Colonic mucosa (tissue), 4 donors: ENCODE measurements around the gene CLCN2. TPM values are rescaled to one million over a fixed set of nuclear protein-coding genes. Genes with fewer than 3 reads are reported as not detected.

ENCODE experiments used
- DNase-seq: peaks from one replicate; pipeline ENCODE4 v3.0.0-alpha.2; 2020
- H3K27ac ChIP-seq: fragments of 200-600 bp; one replicate; pipeline ENCODE4 v1.8.0; 2021
- H3K27me3 ChIP-seq: fragments of 200-600 bp; one replicate; pipeline ENCODE4 v1.8.0; 2021
- H3K36me3 ChIP-seq: fragments of 200-600 bp; one replicate; pipeline ENCODE4 v1.8.0; 2021
- H3K4me1 ChIP-seq: fragments of 200-600 bp; one replicate; pipeline ENCODE4 v1.8.0; 2021; ENCODE audit warnings: mild to moderate bottlenecking
- H3K4me3 ChIP-seq: fragments of 200-600 bp; one replicate; pipeline ENCODE4 v1.8.0; 2021
- H3K9ac ChIP-seq, 2 donors: one replicate each; pipeline ENCODE4 v1.7.0; 2013; ENCODE audit warnings: control low read depth in 2 of 2, low read depth in 2 of 2, low read length in 2 of 2
- H3K9me3 ChIP-seq: fragments of 200-600 bp; one replicate; pipeline ENCODE4 v1.8.0; 2021
- intact Hi-C: fragments of 100-400 bp; cut with DNase I; formaldehyde crosslinking; loops from one replicate; pipeline ENCODE4 v1.14.1; 2022
- total RNA-seq, 2 donors: library from RNA; stranded (reverse); fragmentation: NEBNext Ultra II Directional in 1 of 2; extraction: Animal tissue kit (Norgen Biotek cat#: 25700) in 1 of 2; gene quantifications; one replicate each; pipeline ENCODE4 v1.2.1, GENCODE V29; 2021
- TF ChIP-seq, protein P1 (sequence below): fragments of 200-600 bp; IDR thresholded peaks from one replicate; pipeline ENCODE4 v1.8.0; 2022; ENCODE audit warnings: antibody characterized with exemption, mild to moderate bottlenecking
- donor health status: healthy.
- donor health status: DM: no; HTN: no; CAD: no.
- donor health status: DM: no; HTN: no; CAD: no.

The CLCN2 gene
- total RNA-seq, 2 donors from 2014 or later: 61.1 to 71.6 TPM

DNA sequence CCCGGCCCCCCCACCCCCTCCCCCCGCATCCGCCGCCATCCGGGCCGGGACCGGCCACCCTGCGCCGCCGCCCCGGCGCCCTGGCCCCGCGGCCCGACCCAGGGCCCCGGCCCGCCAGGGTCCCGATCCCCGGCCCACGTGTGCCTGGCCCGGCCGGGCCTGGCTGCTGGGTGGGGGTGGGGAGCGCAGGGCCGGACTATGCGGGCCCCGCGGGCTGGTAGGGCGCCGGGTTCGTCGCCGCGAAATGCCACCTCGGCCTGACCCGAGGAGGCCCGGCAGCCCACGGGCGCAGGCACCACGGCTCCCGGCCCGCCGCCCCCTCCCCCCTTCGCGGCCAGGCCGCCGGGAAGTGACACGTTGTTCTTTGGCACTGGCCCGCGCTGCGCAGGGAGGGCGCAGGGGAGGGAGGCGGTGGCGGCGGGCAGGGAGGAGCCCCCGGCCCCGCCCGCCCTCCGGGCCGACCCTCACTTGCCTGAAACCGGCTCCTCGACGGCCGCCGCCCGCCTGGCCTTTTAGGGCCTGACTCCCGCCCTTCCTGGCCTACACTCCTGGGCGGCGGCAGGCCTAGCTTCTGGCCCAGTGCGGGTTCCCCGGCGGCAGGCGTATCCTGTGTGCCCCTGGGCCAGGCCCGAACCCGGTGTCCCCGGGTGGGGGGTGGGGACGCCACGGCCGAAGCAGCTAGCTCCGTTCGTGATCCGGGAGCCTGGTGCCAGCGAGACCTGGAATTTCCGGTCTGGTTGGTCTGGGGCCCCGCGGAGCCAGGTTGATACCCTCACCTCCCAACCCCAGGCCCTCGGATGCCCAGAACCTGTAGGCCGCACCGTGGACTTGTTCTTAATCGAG lies 46.5 kb downstream of the CLCN2 start:
- TF ChIP-seq, protein P1, sequence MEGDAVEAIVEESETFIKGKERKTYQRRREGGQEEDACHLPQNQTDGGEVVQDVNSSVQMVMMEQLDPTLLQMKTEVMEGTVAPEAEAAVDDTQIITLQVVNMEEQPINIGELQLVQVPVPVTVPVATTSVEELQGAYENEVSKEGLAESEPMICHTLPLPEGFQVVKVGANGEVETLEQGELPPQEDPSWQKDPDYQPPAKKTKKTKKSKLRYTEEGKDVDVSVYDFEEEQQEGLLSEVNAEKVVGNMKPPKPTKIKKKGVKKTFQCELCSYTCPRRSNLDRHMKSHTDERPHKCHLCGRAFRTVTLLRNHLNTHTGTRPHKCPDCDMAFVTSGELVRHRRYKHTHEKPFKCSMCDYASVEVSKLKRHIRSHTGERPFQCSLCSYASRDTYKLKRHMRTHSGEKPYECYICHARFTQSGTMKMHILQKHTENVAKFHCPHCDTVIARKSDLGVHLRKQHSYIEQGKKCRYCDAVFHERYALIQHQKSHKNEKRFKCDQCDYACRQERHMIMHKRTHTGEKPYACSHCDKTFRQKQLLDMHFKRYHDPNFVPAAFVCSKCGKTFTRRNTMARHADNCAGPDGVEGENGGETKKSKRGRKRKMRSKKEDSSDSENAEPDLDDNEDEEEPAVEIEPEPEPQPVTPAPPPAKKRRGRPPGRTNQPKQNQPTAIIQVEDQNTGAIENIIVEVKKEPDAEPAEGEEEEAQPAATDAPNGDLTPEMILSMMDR: no peak
- peak overlapping the region; percentile 66 for H3K4me3 ChIP-seq
- H3K9me3 ChIP-seq: no peaks in the 10 kb centered on the region
- peak overlapping the region; percentile 96 to 97 for H3K9ac ChIP-seq
- peak overlapping the region; percentile 86 for H3K27ac ChIP-seq
- peak; percentile 79 for DNase-seq
- intact Hi-C loops: no loop called here
- no peaks in the 10 kb centered on the region for H3K36me3 ChIP-seq
- no peaks in the 10 kb centered on the region for H3K27me3 ChIP-seq
- peaks cover 15% of the 10 kb centered on the region for H3K4me1 ChIP-seq

DNA sequence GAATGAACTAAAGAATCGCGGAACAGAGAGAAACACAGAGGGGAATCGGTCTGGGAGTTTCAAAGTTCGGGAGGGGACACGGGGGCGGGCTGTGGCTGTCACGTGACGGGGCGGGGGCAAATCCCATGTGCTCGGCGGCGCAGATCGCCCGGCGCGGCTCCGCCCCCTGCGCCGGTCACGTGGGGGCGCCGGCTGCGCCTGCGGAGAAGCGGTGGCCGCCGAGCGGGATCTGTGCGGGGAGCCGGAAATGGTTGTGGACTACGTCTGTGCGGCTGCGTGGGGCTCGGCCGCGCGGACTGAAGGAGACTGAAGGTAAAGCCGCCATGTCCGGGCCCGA lies 47.1 kb downstream of the CLCN2 start, which contains the start of gene EIF4G1:
Gene EIF4G1, plus strand, starts transcription at position 244 of the 337 bp plus-strand sequence. CDS start 1,191 bp downstream, outside the sequence.
- H3K36me3 ChIP-seq: no peaks in the 10 kb centered on the region
- H3K4me1 ChIP-seq: peaks cover 11% of the 10 kb centered on the region
- TF ChIP-seq, protein P1: no peak
- DNase-seq: peak; percentile 95
- H3K27me3 ChIP-seq: no peaks in the 10 kb centered on the region
- H3K27ac ChIP-seq: peak within 1 kb of the TSS; percentile 86
- peak within 1 kb of the TSS; percentile 66 for H3K4me3 ChIP-seq
- no peaks in the 10 kb centered on the region for H3K9me3 ChIP-seq
- H3K9ac ChIP-seq: peak within 1 kb of the TSS; percentile 96 to 97
- intact Hi-C loops: no loop called here

GRCh38 chr3:184311633-184312032 lies 49.8 kb downstream of the CLCN2 start:
- Histone ChIP-seq H3K9me3 (no peaks in the 10 kb centered on the region), H3K27me3 (no peaks in the 10 kb centered on the region), H3K4me3 (no peak overlapping the region), H3K9ac (no peak overlapping the region), H3K27ac (no peak overlapping the region), H3K36me3 (peaks cover 8% of the 10 kb centered on the region), H3K4me1 (peaks cover under 1% of the 10 kb centered on the region)
- no peak for DNase-seq
- TF ChIP-seq, protein P1: no peak
- intact Hi-C loops: no loop called here

GRCh38 chr3:184308744-184309143 lies 52.7 kb downstream of the CLCN2 start:
- Histone ChIP-seq H3K4me3 (no peak overlapping the region), H3K4me1 (no peaks in the 10 kb centered on the region), H3K36me3 (peaks cover 18% of the 10 kb centered on the region), H3K9me3 (no peaks in the 10 kb centered on the region), H3K9ac (no peak overlapping the region), H3K27me3 (no peaks in the 10 kb centered on the region), H3K27ac (no peak overlapping the region)
- DNase-seq: no peak
- TF ChIP-seq, protein P1: no peak
- intact Hi-C loops: no loop called here

GRCh38 chr3:184307915-184308314 lies 53.5 kb downstream of the CLCN2 start:
- intact Hi-C loops: no loop called here
- H3K9me3 ChIP-seq: no peaks in the 10 kb centered on the region
- no peaks in the 10 kb centered on the region for H3K4me1 ChIP-seq
- TF ChIP-seq, protein P1: no peak
- H3K36me3 ChIP-seq: peaks cover 19% of the 10 kb centered on the region
- H3K27me3 ChIP-seq: no peaks in the 10 kb centered on the region
- no peak overlapping the region for H3K27ac ChIP-seq
- H3K4me3 ChIP-seq: no peak overlapping the region
- no peak overlapping the region for H3K9ac ChIP-seq
- DNase-seq: no peak
